HG03139 (cell line): ENCODE results near the gene LSM11.

Source experiments
- ATAC-seq: cut with Tn5 transposase; IDR thresholded peaks from one replicate; pipeline ENCODE4 v1.9.1; 2021; ENCODE audit not compliant: unreplicated experiment

LSM11 gene

GRCh38 chr5:157766902-157767301 lies 23.4 kb downstream of the LSM11 start:
- no peak for ATAC-seq

GRCh38 chr5:157767689-157768088 lies 24.2 kb downstream of the LSM11 start:
- ATAC-seq, result no peak

GRCh38 chr5:157770665-157771064 lies 27.2 kb downstream of the LSM11 start:
- ATAC-seq, result no peak

- no peak for ATAC-seq
Observed at GRCh38 chr5:157772127-157772526, 28.6 kb downstream of the LSM11 start.

GRCh38 chr5:157778121-157778805 lies 34.8 kb downstream of the LSM11 start:
- ATAC-seq, result no peak

GRCh38 chr5:157779221-157779620 lies 35.7 kb downstream of the LSM11 start:
- ATAC-seq, result no peak

- no peak for ATAC-seq
Observed at GRCh38 chr5:157785801-157786200, 42.3 kb downstream of the LSM11 start.

GRCh38 chr5:157793301-157793700 lies 49.8 kb downstream of the LSM11 start:
- no peak for ATAC-seq

- ATAC-seq, result no peak
Observed at GRCh38 chr5:157799578-157799977, 56.1 kb downstream of the LSM11 start.

- ATAC-seq, result no peak
Observed at GRCh38 chr5:157800137-157800536, 56.6 kb downstream of the LSM11 start.

- ATAC-seq, result no peak
Observed at GRCh38 chr5:157802736-157803135, 59.2 kb downstream of the LSM11 start.

GRCh38 chr5:157808043-157808442 lies 64.5 kb downstream of the LSM11 start:
- ATAC-seq, result no peak
